Progenitor cell of endocrine pancreas (in vitro differentiated cells): Measurements from ENCODE around the gene CLBA1. TPM values are rescaled to one million over a fixed set of nuclear protein-coding genes. Genes with fewer than 3 reads are reported as not detected.

Experiments used
- DNase-seq: peaks from one replicate; pipeline ENCODE4 v3.0.0; 2021; ENCODE audit warnings: low spot score; ENCODE audit not compliant: unreplicated experiment
- H3K27ac Mint-ChIP-seq: 2 replicates; pipeline ENCODE4 v1.8.0; 2021; ENCODE audit warnings: mild to moderate bottlenecking, moderate library complexity, mixed read lengths
- H3K27me3 Mint-ChIP-seq: 2 replicates; pipeline ENCODE4 v1.8.0; 2021; ENCODE audit warnings: mixed read lengths
- H3K36me3 Mint-ChIP-seq: 2 replicates; pipeline ENCODE4 v1.8.0; 2022; ENCODE audit warnings: mixed read lengths; ENCODE audit not compliant: insufficient read depth
- H3K4me1 Mint-ChIP-seq: 2 replicates; pipeline ENCODE4 v1.8.0; 2021; ENCODE audit warnings: low read depth, mixed read lengths
- H3K4me3 Mint-ChIP-seq: 2 replicates; pipeline ENCODE4 v1.8.0; 2021; ENCODE audit warnings: low read depth, mild to moderate bottlenecking, moderate library complexity, mixed read lengths
- H3K9me3 Mint-ChIP-seq: 2 replicates; pipeline ENCODE4 v1.8.0; 2021; ENCODE audit warnings: low read depth, mixed read lengths
- CTCF ChIP-seq: fragments of 200-600 bp; sonication (generic); IDR thresholded peaks from one replicate; pipeline ENCODE4 v1.5.0; 2021; ENCODE audit warnings: antibody characterized with exemption, mild to moderate bottlenecking; ENCODE audit not compliant: unreplicated experiment
- total RNA-seq: library from RNA; stranded (reverse); gene quantifications from 2 replicates; pipeline ENCODE4 v1.2.1, GENCODE V29; 2021

The CLBA1 gene
- total RNA-seq, 1 donor from 2014 or later: 20.8 TPM

GRCh38 chr14:104979758-104980610 is 5.6 kb upstream of the CLBA1 start:
- no peak overlapping the region for H3K27ac Mint-ChIP-seq
- no peak for DNase-seq
- no peaks in the 10 kb centered on the region for H3K9me3 Mint-ChIP-seq
- peaks cover 6% of the 10 kb centered on the region for H3K4me1 Mint-ChIP-seq
- H3K4me3 Mint-ChIP-seq: peak overlapping the region; percentile 1
- peaks cover 50% of the 10 kb centered on the region for H3K27me3 Mint-ChIP-seq
- TF ChIP-seq CTCF: no peak
- no peaks in the 10 kb centered on the region for H3K36me3 Mint-ChIP-seq

GRCh38 chr14:104980611-104981531 is 4.7 kb upstream of the CLBA1 start:
- no peak for TF ChIP-seq CTCF
- peaks cover 47% of the 10 kb centered on the region for H3K27me3 Mint-ChIP-seq
- no peaks in the 10 kb centered on the region for H3K36me3 Mint-ChIP-seq
- no peak for DNase-seq
- H3K4me3 Mint-ChIP-seq: no peak overlapping the region
- H3K4me1 Mint-ChIP-seq: peaks cover 6% of the 10 kb centered on the region
- H3K27ac Mint-ChIP-seq: no peak overlapping the region
- no peaks in the 10 kb centered on the region for H3K9me3 Mint-ChIP-seq

GRCh38 chr14:104981699-104982541 is 3.7 kb upstream of the CLBA1 start:
- DNase-seq: no peak
- Mint-ChIP-seq H3K9me3 (no peaks in the 10 kb centered on the region), H3K27me3 (peaks cover 40% of the 10 kb centered on the region), H3K27ac (no peak overlapping the region), H3K4me3 (no peak overlapping the region), H3K36me3 (no peaks in the 10 kb centered on the region), H3K4me1 (peaks cover 5% of the 10 kb centered on the region)
- no peak for TF ChIP-seq CTCF

GRCh38 chr14:104982548-104983230 is 2.9 kb upstream of the CLBA1 start:
- no peaks in the 10 kb centered on the region for H3K9me3 Mint-ChIP-seq
- no peak overlapping the region for H3K4me3 Mint-ChIP-seq
- no peak for DNase-seq
- no peak overlapping the region for H3K27ac Mint-ChIP-seq
- peaks cover 7% of the 10 kb centered on the region for H3K4me1 Mint-ChIP-seq
- TF ChIP-seq CTCF: no peak
- peaks cover 36% of the 10 kb centered on the region for H3K27me3 Mint-ChIP-seq
- no peaks in the 10 kb centered on the region for H3K36me3 Mint-ChIP-seq
